Esophagus squamous epithelium (tissue), 5 donors: ENCODE results near the gene MRM1. TPM values are rescaled to one million over a fixed set of nuclear protein-coding genes. Genes with fewer than 3 reads are reported as not detected.
A peak's percentile ranks its signal among the peaks of the same experiment; 100 is the strongest.

Experiments used
- DNase-seq: peaks from one replicate; lab custom pipeline; 2025; lab: John Stamatoyannopoulos, UW
- H3K27ac ChIP-seq, 4 donors: fragments of 200-600 bp; sonication (generic); one replicate each; pipeline ENCODE4 v1.5.1; 2016 to 2019; ENCODE audit warnings: mild to moderate bottlenecking in 1 of 4
- H3K27me3 ChIP-seq, 4 donors: fragments of 200-600 bp; sonication (generic); 1 replicate in 3 of 4; 2 replicates in 1 of 4; pipeline versions ENCODE4 v1.5.1 to v1.6.0; 2017 to 2021; ENCODE audit warnings: antibody characterized with exemption in 1 of 4
- H3K36me3 ChIP-seq, 3 donors: fragments of 200-600 bp; sonication (generic); one replicate each; pipeline ENCODE4 v1.5.1; 2016 to 2019
- H3K4me1 ChIP-seq, 3 donors: fragments of 200-600 bp; sonication (generic); one replicate each; pipeline ENCODE4 v1.5.1; 2017 to 2019
- H3K4me3 ChIP-seq, 4 donors: fragments of 200-600 bp; sonication (generic); 1 replicate in 3 of 4; 2 replicates in 1 of 4; pipeline ENCODE4 v1.5.1; 2016 to 2019; ENCODE audit warnings: mild to moderate bottlenecking in 2 of 4, moderate library complexity in 1 of 4
- H3K9me3 ChIP-seq, 3 donors: fragments of 200-600 bp; sonication (generic); one replicate each; pipeline ENCODE4 v1.5.1; 2016 to 2019
- CTCF ChIP-seq, 6 experiments: fragments of 450-650 bp in 4 of 6; fragments of 200-600 bp in 2 of 6; sonication (generic) in 2 of 6; IDR thresholded peaks; one replicate each; pipeline ENCODE4 v1.5.1; 2016 to 2019; ENCODE audit warnings: antibody characterized with exemption in 6 of 6, mild to moderate bottlenecking in 4 of 6, moderate library complexity in 4 of 6
- POLR2A ChIP-seq, 4 donors: fragments of 450-650 bp; IDR thresholded peaks; one replicate each; pipeline ENCODE4 v1.6.1; 2017; ENCODE audit warnings: antibody characterized with exemption in 4 of 4, mild to moderate bottlenecking in 4 of 4, moderate library complexity in 3 of 4
- WGBS, 2 donors: methylation state at CpG; one replicate each; pipeline ENCODE4 v1.1.5; 2018; 5-methylcytosine and 5-hydroxymethylcytosine counted together
- intact Hi-C: fragments of 100-400 bp; cut with DNase I; formaldehyde crosslinking; loops from one replicate; pipeline ENCODE4 v1.15.0; 2022
- total RNA-seq, 4 donors: library from RNA; depleted of rRNA; stranded (reverse); fragments of >200 nt; gene quantifications; one replicate each; pipeline ENCODE4 v1.1.0, GENCODE V29; 2016
- donor health status: DM: yes; HTN: yes; CAD: no.

Gene MRM1
- total RNA-seq, 4 donors from 2014 or later, result 5.9 to 10.1 (median 7.0) TPM

- Histone ChIP-seq H3K9me3 (no peaks in the 10 kb centered on the region), H3K27me3 (peaks cover 0 to 96% (median 2%) of the 10 kb centered on the region in 4 donors), H3K4me3 (no peak overlapping the region), H3K4me1 (peaks cover 0 to 10% (median 6%) of the 10 kb centered on the region in 3 donors), H3K36me3 (no peaks in the 10 kb centered on the region), H3K27ac (no peak overlapping the region)
- intact Hi-C loops, result no loop called here
- no peak for TF ChIP-seq CTCF (IDR thresholded peaks at IDR 0.05)
- no peak for TF ChIP-seq POLR2A (IDR thresholded peaks at IDR 0.05)
- 73 to 78% methylated on average over 4 to 7 of the region's 13 CpGs for WGBS, 2 donors
- DNase-seq, result no peak
These were observed 52.5 kb downstream of the MRM1 start for GRCh38 chr17:36653856-36654255.

- Histone ChIP-seq H3K27ac (no peak overlapping the region), H3K4me1 (peaks cover 0 to 10% (median 6%) of the 10 kb centered on the region in 3 donors), H3K36me3 (no peaks in the 10 kb centered on the region), H3K27me3 (peaks cover 0 to 99% (median 2%) of the 10 kb centered on the region in 4 donors), H3K4me3 (no peak overlapping the region), H3K9me3 (no peaks in the 10 kb centered on the region)
- intact Hi-C loops, result no loop called here
- DNase-seq, result no peak
- 74 to 77% methylated on average over 7 of the region's 7 CpGs for WGBS, 2 donors
- no peak for TF ChIP-seq CTCF (IDR thresholded peaks at IDR 0.05)
- no peak for TF ChIP-seq POLR2A (IDR thresholded peaks at IDR 0.05)
These were observed 54.3 kb downstream of the MRM1 start for GRCh38 chr17:36655726-36656125.

GRCh38 chr17:36657390-36657762, 56.0 kb downstream of the MRM1 start:
- no peak for DNase-seq
- H3K9me3 ChIP-seq, result no peaks in the 10 kb centered on the region
- H3K4me3 ChIP-seq, result peak overlapping the region; percentile 19 to 69 (median 38)
- TF ChIP-seq CTCF (IDR thresholded peaks at IDR 0.05), result no peak
- no peak for TF ChIP-seq POLR2A (IDR thresholded peaks at IDR 0.05)
- H3K27me3 ChIP-seq, result peaks cover 0 to 100% (median 2%) of the 10 kb centered on the region in 4 donors
- no peaks in the 10 kb centered on the region for H3K36me3 ChIP-seq
- H3K4me1 ChIP-seq, result peaks cover 0 to 10% (median 6%) of the 10 kb centered on the region in 3 donors
- intact Hi-C loops, result no loop called here
- no peak overlapping the region for H3K27ac ChIP-seq
- 77 to 81% methylated on average over 5 to 15 of the region's 25 CpGs for WGBS, 2 donors

- peak overlapping the region; percentile 19 to 69 (median 38) for H3K4me3 ChIP-seq
- H3K27ac ChIP-seq, result no peak overlapping the region
- intact Hi-C loops, result no loop called here
- no peak for DNase-seq
- H3K4me1 ChIP-seq, result peaks cover 0 to 10% (median 6%) of the 10 kb centered on the region in 3 donors
- TF ChIP-seq POLR2A (IDR thresholded peaks at IDR 0.05) (no peak), CTCF (IDR thresholded peaks at IDR 0.05) (no peak)
- H3K27me3 ChIP-seq, result peaks cover 0 to 100% (median 2%) of the 10 kb centered on the region in 4 donors
- H3K9me3 ChIP-seq, result no peaks in the 10 kb centered on the region
- H3K36me3 ChIP-seq, result no peaks in the 10 kb centered on the region
- WGBS, 2 donors, result 0 to 4% methylated on average over 3 to 27 of the region's 57 CpGs
These were observed 56.5 kb downstream of the MRM1 start for GRCh38 chr17:36657763-36658490.

Other genes starting within 250 kb of the MRM1 start
- gene TBC1D3H, start 213.1 kb upstream of the MRM1 start, total RNA-seq, result not detected
- 10 to 100 TPM; 13.8 to 38.6 (median 29.2) TPM for gene ZNHIT3, start 114.9 kb upstream of the MRM1 start, total RNA-seq
- gene MYO19, start 66.7 kb upstream of the MRM1 start, total RNA-seq, result 100 to 1,000 TPM in 2 of 4 donors, 10 to 100 TPM in 2; 46.4 to 124 (median 88.5) TPM
- gene PIGW, start 66.6 kb upstream of the MRM1 start, total RNA-seq, result 10 to 100 TPM in 1 of 4 donors, 1 to 10 TPM in 3; 6.9 to 11.0 (median 9.0) TPM
- gene GGNBP2, start 56.7 kb upstream of the MRM1 start, total RNA-seq, result 10 to 100 TPM; 32.8 to 59.3 (median 46.3) TPM
- gene DHRS11, start 9.7 kb upstream of the MRM1 start, total RNA-seq, result 10 to 100 TPM in 2 of 4 donors, 1 to 10 TPM in 2; 9.0 to 11.1 (median 10.2) TPM